HG02759 (cell line): ENCODE data around the gene ING5.

Experiments
- ATAC-seq: cut with Tn5 transposase; IDR thresholded peaks from one replicate; pipeline ENCODE4 v1.9.1; 2021; ENCODE audit warnings: mild to moderate bottlenecking, moderate library complexity; ENCODE audit not compliant: unreplicated experiment

The ING5 gene

GRCh38 chr2:241774419-241775222, 72.8 kb downstream of the ING5 start:
- no peak for ATAC-seq

- ATAC-seq = no peak
Observed at GRCh38 chr2:241775223-241776177, 73.7 kb downstream of the ING5 start.

- no peak for ATAC-seq
Observed at GRCh38 chr2:241776336-241777169, 74.7 kb downstream of the ING5 start, which contains the start of gene GAL3ST2. Gene GAL3ST2 (plus strand): TSS chr2:241776822. CDS start chr2:241776956, 134 bp downstream.

GRCh38 chr2:241777170-241777685, 75.4 kb downstream of the ING5 start:
- ATAC-seq = no peak

- ATAC-seq = no peak
Observed at GRCh38 chr2:241777686-241778627, 76.1 kb downstream of the ING5 start.
